Hepatocyte (in vitro differentiated cells): ENCODE results near the gene ECSCR. TPM values are rescaled to one million over a fixed set of nuclear protein-coding genes. Genes with fewer than 3 reads are reported as not detected.

Source experiments
- DNase-seq: peaks from one replicate; pipeline ENCODE4 v3.0.0-alpha.2; 2016; ENCODE audit warnings: low spot score
- H2AFZ ChIP-seq: fragments of 200-600 bp; sonication (generic); 2 replicates; pipeline ENCODE4 v1.6.0; 2016; ENCODE audit warnings: antibody characterized with exemption, mild to moderate bottlenecking
- H3K27ac ChIP-seq: fragments of 200-600 bp; sonication (generic); 2 replicates; pipeline ENCODE4 v1.5.1; 2016; ENCODE audit warnings: mild to moderate bottlenecking
- H3K27me3 ChIP-seq: fragments of 200-600 bp; sonication (generic); 2 replicates; pipeline ENCODE4 v1.6.1; 2016
- H3K36me3 ChIP-seq: fragments of 200-600 bp; sonication (generic); replicated peaks from 2 replicates; pipeline ENCODE4 v1.5.1; 2016; ENCODE audit warnings: low read depth; ENCODE audit not compliant: insufficient read depth
- H3K4me1 ChIP-seq: fragments of 200-600 bp; sonication (generic); 2 replicates; pipeline ENCODE4 v1.5.1; 2016; ENCODE audit warnings: mild to moderate bottlenecking, moderate library complexity; ENCODE audit not compliant: insufficient read depth
- H3K4me2 ChIP-seq: fragments of 200-600 bp; sonication (generic); 2 replicates; pipeline ENCODE4 v1.6.0; 2016
- H3K4me3 ChIP-seq: fragments of 200-600 bp; sonication (generic); 2 replicates; pipeline ENCODE4 v1.5.1; 2016; ENCODE audit warnings: mild to moderate bottlenecking
- H3K79me2 ChIP-seq: fragments of 200-600 bp; sonication (generic); 2 replicates; pipeline ENCODE4 v1.6.0; 2017; ENCODE audit warnings: mild to moderate bottlenecking
- H3K9me2 ChIP-seq: fragments of 200-600 bp; sonication (generic); replicated peaks from 2 replicates; pipeline ENCODE4 v1.6.0; 2017; ENCODE audit warnings: mild to moderate bottlenecking; ENCODE audit not compliant: insufficient read depth
- H3K9me3 ChIP-seq: fragments of 200-600 bp; sonication (generic); 2 replicates; pipeline ENCODE4 v1.5.1; 2016; ENCODE audit warnings: low read depth, mild to moderate bottlenecking
- H4K20me1 ChIP-seq: fragments of 200-600 bp; sonication (generic); 2 replicates; pipeline ENCODE4 v1.6.0; 2016; ENCODE audit warnings: mild to moderate bottlenecking; ENCODE audit not compliant: insufficient read depth, poor library complexity, severe bottlenecking
- EZH2 ChIP-seq: fragments of 200-600 bp; sonication (generic); IDR thresholded peaks from 2 replicates; pipeline ENCODE4 v1.6.1; 2016; ENCODE audit warnings: antibody characterized with exemption, mild to moderate bottlenecking, borderline replicate concordance
- EZH2phosphoT487 ChIP-seq: fragments of 200-600 bp; sonication (generic); IDR thresholded peaks from one replicate; pipeline ENCODE4 v1.6.1; 2018; ENCODE audit warnings: antibody characterized with exemption, mild to moderate bottlenecking, low read depth, moderate library complexity; ENCODE audit not compliant: unreplicated experiment, severe bottlenecking
- WGBS: methylation state at CpG from one replicate; pipeline ENCODE4 v1.1.6; 2016; ENCODE audit warnings: low lambda C conversion rate; ENCODE audit errors: missing lambda C conversion rate; 5-methylcytosine and 5-hydroxymethylcytosine counted together
- polyA plus RNA-seq: library from polyadenylated mRNA; unstranded; fragments of >200 nt; fragmentation: Nextera tagmentation; extraction: Ambion mirVana; gene quantifications from 2 replicates; pipeline ENCODE4 v1.2.1, GENCODE V29; 2016
- total RNA-seq: library from RNA; depleted of rRNA; stranded (reverse); fragments of >200 nt; gene quantifications from 2 replicates; pipeline ENCODE4 v1.2.3, GENCODE V29; 2014
- TF ChIP-seq, protein P1 (sequence below): fragments of 200-600 bp; sonication (generic); IDR thresholded peaks from 2 replicates; pipeline ENCODE4 v1.5.1; 2016; ENCODE audit warnings: antibody characterized with exemption, mild to moderate bottlenecking; ENCODE audit not compliant: poor library complexity

The ECSCR gene
- total and polyA plus RNA-seq, 2 experiments from 2014 or later: 0.27 to 0.42 TPM

- Histone ChIP-seq H3K4me3 (no peak overlapping the region), H3K4me2 (no peak overlapping the region), H3K9me2 (no peaks in the 10 kb centered on the region), H3K36me3 (no peaks in the 10 kb centered on the region), H3K4me1 (peaks cover 22% of the 10 kb centered on the region), H3K79me2 (no peaks in the 10 kb centered on the region), H3K9me3 (no peaks in the 10 kb centered on the region), H3K27ac (no peak overlapping the region), H2AFZ (no peak overlapping the region), H3K27me3 (no peaks in the 10 kb centered on the region), H4K20me1 (no peaks in the 10 kb centered on the region)
- DNase-seq: no peak
- WGBS: 94% methylated on average over 13 of the region's 13 CpGs
- TF ChIP-seq EZH2phosphoT487 (no peak), EZH2 (no peak)
- TF ChIP-seq, protein P1, sequence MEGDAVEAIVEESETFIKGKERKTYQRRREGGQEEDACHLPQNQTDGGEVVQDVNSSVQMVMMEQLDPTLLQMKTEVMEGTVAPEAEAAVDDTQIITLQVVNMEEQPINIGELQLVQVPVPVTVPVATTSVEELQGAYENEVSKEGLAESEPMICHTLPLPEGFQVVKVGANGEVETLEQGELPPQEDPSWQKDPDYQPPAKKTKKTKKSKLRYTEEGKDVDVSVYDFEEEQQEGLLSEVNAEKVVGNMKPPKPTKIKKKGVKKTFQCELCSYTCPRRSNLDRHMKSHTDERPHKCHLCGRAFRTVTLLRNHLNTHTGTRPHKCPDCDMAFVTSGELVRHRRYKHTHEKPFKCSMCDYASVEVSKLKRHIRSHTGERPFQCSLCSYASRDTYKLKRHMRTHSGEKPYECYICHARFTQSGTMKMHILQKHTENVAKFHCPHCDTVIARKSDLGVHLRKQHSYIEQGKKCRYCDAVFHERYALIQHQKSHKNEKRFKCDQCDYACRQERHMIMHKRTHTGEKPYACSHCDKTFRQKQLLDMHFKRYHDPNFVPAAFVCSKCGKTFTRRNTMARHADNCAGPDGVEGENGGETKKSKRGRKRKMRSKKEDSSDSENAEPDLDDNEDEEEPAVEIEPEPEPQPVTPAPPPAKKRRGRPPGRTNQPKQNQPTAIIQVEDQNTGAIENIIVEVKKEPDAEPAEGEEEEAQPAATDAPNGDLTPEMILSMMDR: no peak
Measured at GRCh38 chr5:139475865-139476617, 13.5 kb upstream of the ECSCR start.

GRCh38 chr5:139474890-139475791 lies 12.6 kb upstream of the ECSCR start:
- Histone ChIP-seq H3K4me2 (no peak overlapping the region), H2AFZ (no peak overlapping the region), H3K27me3 (no peaks in the 10 kb centered on the region), H3K9me3 (no peaks in the 10 kb centered on the region), H3K36me3 (no peaks in the 10 kb centered on the region), H3K4me1 (peaks cover 16% of the 10 kb centered on the region), H3K79me2 (no peaks in the 10 kb centered on the region), H3K27ac (no peak overlapping the region), H3K4me3 (no peak overlapping the region), H3K9me2 (no peaks in the 10 kb centered on the region), H4K20me1 (no peaks in the 10 kb centered on the region)
- DNase-seq: peak; percentile 55
- no peak for TF ChIP-seq EZH2phosphoT487
- no peak for TF ChIP-seq EZH2
- TF ChIP-seq, protein P1: no peak
- 68% methylated on average over 13 of the region's 13 CpGs for WGBS

DNA sequence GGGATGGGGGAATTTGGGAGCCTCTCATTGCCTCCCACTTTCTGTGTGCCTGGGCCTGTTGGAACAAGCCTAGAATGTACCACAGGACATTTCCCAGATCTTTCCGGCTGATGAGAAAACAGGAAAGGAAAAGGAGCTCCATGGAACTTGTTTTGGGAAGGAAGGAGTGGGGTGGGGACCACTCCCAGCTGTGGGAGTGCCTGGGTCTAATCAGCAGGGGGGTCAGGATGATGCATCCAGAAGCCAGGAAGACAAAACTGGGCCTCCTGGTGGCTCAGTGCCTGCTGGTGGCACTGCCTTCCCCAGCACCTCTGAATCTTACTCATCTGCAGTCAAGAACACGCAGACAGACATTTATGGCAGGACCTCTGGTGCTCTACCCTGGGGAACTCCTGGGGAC lies 11.0 kb upstream of the ECSCR start:
- no peaks in the 10 kb centered on the region for H3K27me3 ChIP-seq
- no peaks in the 10 kb centered on the region for H3K9me3 ChIP-seq
- H3K4me1 ChIP-seq: peaks cover 16% of the 10 kb centered on the region
- H3K9me2 ChIP-seq: no peaks in the 10 kb centered on the region
- peak overlapping the region; percentile 20 for H2AFZ ChIP-seq
- no peaks in the 10 kb centered on the region for H3K36me3 ChIP-seq
- DNase-seq: no peak
- WGBS: 90% methylated on average over 2 of the region's 2 CpGs
- peak overlapping the region; percentile 13 for H3K27ac ChIP-seq
- H4K20me1 ChIP-seq: no peaks in the 10 kb centered on the region
- no peak overlapping the region for H3K4me2 ChIP-seq
- H3K79me2 ChIP-seq: no peaks in the 10 kb centered on the region
- H3K4me3 ChIP-seq: no peak overlapping the region
- TF ChIP-seq EZH2phosphoT487 (no peak), EZH2 (no peak)
- TF ChIP-seq, protein P1: no peak
